HG03280 (cell line): ENCODE results near the gene ALX4.

Experiments used
- ATAC-seq: cut with Tn5 transposase; IDR thresholded peaks from one replicate; pipeline ENCODE4 v1.9.1; 2021; ENCODE audit warnings: mild to moderate bottlenecking, moderate library complexity; ENCODE audit not compliant: unreplicated experiment

ALX4 gene

DNA sequence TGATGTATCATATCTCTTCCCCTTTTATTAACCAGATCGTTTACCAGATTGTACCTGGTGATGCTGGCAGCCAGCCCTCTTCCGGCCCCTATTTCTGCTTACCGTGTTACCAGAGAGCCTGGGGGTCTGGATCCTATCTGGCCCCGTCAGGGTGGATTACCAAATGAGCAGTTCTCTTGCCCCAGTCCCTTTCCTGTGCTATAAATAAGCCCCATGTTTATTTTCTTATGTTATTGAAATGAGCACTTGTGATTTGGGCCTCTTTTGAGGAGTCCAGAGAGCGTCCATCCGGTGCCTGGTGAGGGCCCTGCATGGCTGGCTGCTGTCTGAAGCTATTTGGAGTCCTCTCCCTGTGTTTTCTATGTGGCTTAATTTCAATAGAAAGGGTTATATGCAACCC is 59.5 kb downstream of the ALX4 start:
- no peak for ATAC-seq

DNA sequence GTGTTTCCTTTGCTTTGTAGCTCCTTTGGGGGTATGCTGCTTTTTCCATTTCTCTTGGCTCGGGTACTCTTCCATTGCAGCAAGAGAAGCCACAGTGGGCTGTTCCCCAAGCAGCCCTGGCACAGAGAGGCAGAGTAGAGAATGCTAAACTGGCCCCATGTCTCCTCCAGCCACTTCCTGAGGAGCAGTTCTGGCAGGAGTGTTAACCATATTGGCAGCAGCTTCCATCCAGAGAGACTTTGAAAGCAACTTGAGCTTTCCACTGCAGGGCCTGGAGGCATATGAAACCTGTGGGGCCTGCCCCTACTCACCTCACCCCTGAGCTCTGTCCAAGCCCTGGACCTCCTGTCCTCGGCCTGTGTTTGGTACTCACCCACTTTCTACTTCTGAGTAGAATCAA is 61.8 kb downstream of the ALX4 start:
- ATAC-seq, result no peak

DNA sequence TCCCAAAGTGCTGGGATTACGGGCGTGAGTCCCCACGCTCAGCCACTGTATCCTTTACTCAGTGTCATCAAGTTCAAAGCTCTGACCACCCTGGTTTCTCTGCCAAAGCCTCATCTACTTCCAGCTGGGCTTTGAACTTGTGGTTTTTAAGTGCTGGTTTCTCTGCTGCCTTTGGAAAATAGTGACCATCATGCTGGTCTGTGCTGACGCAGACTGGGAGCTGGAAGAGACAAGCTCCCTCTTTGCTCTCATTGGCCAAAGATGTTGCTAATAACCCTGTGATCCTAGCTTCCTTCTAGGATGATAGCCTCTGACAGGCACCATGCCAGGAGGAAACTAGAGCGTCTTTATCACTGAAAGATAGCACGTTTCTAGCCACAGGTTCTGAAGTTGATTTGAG is 62.4 kb downstream of the ALX4 start:
- no peak for ATAC-seq

DNA sequence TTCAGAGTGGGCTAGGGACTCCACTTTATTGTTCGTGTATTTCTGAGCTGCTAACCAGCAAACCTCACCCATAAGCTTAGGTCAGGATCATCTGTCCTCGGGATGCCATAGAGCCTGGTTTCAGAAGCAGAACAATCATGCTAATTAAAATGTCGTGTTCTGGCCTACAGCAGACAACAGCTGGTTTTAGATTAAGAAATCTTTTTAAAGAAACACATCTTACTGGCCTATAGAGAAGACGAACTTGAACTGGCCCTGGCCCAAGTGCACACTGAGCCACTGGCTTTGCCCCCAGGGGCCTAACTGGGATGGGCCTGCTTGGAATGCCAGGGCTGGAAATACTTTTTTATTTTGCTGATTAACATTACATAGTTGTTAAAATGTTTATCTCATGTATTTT is 63.2 kb downstream of the ALX4 start:
- no peak for ATAC-seq

DNA sequence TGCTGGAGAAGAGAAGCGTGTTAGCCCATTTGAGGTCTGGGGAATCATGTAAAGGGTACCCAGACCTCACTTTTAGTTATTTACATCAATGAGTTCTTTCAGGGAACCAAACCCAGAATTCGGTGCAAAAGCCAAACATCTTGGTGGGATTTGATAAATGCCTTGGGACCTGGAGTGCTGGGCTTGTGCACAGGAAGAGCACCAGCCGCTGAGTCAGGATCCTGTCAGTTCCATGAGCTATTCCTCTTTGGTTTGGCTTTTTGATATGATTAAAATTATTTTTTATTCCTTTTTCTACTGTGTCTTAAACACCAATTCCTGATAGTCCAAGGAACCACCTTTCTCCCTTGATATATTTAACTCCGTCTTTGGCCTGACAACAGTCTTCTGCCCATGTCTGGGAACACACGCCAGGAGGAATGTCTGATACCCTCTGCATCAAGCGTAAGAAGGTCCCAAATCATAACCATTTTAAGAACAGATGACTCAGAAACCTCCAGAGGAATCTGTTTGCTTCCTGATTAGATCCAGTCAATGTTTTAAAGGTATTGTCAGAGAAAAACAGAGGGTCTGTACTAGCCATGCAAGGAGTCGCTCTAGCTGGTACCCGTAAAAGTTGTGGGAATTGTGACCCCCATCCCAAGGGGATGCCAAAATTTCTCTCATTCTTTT is 65.2 kb downstream of the ALX4 start:
- ATAC-seq, result no peak

DNA sequence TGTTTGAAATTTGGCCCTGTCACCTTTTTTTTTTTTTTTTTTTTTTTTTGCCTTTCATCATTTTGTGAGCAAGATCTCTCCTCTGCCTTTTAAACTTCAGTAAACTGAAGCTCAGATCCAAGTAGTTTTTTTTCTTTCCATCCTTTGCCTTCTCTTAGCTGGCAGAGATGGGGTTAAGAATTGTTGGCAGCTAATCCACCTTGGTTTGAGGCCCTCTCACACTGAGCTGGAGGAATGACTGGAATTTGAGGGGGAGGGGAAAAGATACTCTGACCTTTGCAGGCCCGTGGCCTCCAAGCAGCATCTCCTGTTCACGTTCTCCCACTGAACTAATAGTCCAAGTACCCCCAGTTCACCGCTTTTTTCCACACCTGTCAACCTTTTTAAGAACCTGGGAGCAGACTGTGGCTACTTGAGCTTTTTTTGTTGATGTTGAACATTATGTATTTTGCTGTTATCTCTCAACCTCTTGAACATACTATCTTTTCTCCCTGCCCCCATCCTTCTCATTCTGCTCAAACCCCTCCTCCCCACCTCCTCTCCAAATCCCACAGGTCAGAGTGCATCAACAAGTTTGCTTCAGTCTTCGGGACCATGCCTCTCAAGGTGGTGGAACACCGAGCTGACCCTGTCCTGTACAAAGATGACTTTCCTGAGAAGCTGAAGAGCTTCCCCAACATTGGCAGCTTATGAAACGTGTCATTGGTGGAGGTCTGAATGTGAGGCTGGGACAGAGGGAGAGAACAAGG is 66.2 kb downstream of the ALX4 start:
- no peak for ATAC-seq

DNA sequence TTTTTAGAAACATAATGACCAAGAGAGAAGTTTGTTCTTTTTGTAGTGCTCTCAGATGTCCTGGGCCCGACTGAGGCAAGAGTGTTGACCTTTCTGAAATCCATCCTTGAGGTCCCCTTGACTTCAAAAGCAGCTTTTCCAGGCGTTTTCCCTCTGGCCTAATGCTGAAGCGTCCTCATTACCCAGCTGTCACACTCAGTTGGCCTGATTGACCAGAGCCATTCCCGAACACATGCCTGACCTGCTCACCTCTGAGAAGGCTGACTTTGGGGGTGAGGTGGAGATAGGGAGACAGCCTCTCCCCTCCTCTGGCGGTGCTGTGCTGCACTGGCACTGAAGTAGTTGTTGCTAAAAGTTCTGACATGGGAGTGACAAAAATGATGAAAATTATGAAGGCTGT is 66.9 kb downstream of the ALX4 start:
- ATAC-seq, result no peak

DNA sequence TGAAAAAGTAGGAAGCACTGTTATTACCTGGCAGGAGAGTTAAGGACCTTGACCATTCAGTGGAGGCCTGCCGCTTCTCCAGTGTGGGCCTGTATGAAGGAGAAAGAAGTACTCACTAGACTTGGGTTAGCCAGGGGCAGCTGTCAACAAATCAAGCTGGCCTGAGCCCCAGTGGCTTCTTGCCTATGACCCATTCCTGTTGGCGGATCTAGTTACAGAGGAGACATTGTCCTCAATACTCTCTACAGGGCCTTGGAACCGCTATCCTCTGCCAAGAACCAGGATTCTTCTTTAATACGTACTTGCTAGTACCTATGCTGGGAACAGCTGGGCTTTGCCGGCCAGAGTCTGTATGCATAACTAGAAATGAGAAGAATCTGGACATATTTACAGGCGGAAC is 68.1 kb downstream of the ALX4 start:
- ATAC-seq, result no peak

DNA sequence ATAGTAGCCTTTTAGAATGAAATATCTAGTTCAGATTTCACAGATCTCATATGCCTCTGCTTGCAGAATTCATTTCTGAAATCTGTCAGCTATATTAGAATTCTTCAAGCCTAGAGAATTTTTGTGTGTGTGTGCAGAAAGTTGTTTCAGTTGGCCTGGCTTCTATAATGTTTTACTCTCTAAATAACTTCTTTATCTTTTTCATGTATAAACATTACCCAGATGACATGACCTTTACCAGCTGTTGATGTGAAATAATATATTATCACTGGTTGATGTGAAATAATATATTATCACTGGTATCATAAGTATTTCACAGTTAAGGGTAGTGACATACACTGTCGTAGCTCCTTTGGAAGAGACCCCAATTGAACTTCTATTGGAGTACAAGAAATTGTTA is 72.8 kb downstream of the ALX4 start:
- no peak for ATAC-seq

DNA sequence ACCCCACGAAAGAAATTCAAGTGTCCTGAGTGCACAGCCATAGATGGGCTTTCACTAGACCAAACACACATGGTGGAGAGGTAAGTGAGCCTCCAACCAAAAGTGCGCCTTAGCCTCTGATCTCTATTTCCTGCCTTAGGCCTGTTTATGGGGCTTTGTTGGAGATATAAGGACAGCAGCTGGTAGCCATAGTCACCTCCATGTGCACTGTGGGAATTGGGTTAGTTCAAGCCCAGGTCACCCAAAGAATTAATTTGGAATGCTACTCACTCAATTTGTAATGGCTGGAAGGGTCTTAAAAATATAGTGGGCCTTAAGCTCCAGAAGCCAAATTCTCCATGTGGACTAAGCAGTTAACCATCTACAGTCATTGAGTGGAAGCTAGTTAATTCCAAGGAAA is 73.6 kb downstream of the ALX4 start:
- no peak for ATAC-seq

DNA sequence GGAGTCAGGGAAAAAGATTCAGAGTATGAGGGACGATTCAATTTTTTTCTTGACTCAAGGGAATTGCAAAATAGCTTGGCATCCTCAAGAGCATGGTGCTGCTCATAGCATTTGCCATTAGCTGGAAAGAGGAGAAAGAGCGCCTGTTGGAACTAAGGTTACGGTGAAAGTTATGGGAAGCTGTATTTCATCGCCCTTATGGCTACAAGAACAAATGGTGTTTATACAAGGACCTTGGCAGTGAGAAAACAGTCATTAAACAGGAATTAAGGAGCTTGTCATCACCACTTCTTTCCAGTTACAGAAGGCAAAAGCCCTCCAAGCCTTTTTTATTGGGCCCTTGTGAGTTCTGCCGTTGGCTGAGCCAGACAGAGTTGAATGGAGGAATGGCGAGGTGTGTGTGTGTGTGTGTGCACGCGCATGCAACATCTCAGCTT is 74.2 kb downstream of the ALX4 start:
- no peak for ATAC-seq

DNA sequence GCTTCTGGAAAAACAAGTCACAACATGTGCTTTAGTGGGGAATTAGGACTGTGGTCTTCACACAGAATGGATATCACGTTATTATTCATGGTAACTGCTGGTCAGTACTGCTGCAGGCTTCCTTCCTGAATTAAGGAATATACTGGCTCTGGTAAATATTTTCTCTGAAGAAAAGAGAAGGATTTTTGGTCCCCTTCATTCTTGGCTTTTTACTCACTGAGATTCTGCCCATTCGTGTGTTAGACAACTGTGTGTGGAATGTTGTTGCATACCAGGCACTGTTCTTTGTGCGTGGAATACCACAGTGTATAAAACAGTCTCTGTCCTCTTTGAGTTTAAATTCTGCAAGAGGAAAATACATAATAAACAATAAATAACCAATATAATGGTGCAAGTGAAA is 80.3 kb downstream of the ALX4 start:
- no peak for ATAC-seq

DNA sequence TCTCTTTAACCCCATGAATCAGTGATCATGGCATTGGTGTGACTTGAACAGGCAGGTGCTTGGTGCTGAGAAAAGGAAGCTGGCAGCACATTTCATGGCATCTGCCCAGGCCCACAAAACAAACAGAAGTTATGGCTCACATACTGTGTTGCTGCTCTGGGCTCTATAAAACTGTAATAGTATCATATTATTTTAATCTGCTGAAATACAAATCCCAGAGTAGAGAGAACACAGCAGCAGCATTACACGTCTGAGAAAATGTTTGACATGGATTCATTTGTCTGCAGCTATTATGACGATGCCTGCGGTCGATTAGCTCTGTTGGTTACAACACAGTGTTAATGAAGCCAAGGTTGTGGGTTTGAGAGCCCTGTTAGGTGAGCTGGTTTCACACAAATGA is 80.8 kb downstream of the ALX4 start:
- no peak for ATAC-seq

DNA sequence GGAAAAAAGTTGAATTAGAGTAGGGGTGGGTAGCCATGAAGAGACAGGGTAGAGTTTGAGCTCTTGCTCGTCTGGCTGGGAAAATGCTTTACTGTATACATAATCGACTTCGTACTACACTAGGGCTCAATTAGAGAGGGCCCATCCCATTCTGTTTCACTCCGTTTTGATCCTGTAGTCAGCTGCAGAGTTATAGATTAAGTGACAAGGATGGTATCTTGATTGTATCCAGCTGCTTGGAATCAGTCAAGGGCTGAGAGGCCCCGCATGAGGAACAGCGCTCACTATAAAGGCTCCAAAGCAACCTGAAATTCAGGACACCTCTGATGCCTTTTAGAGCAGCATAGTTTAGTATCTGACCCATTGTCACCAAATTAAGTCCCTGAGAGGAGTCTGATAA is 81.6 kb downstream of the ALX4 start:
- ATAC-seq, result no peak

DNA sequence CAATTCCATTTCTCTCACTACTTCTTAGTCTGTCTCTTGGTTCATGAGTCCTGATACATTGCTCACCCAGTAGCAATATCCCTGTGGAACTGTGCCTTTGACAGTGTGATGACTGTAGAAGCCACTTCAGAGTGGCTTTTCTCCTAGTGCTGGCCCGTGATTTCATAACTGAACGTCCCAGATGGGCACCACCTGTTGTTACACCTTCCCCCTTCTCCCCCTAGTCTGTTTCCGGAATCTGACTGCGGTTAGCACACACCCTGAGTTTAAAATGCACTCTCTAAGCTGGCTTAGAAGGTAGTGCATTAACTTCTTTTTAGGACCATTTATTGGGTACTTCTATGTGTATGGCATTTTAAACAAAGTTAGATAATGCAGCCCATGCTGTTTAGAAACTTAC is 83.0 kb downstream of the ALX4 start:
- no peak for ATAC-seq

DNA sequence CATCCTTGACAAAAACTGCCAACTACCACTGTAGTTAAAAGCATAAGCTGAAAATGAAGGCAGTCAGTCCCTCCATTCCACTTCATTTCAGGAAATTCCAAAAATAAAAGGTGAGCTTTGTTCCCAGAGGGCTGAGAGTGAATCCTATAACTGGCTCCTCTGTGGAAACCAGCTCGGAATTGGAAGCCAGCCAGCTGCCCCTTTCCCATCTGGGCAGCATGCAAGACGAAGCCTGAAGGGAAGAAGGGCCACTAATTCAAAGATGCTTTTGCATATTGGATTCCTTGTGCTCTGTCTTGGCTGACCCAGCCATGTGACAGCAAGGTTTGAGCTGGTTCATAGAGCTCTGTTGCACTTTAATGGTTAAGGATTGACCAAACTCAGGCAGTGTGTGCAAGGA is 83.4 kb downstream of the ALX4 start:
- ATAC-seq, result no peak

DNA sequence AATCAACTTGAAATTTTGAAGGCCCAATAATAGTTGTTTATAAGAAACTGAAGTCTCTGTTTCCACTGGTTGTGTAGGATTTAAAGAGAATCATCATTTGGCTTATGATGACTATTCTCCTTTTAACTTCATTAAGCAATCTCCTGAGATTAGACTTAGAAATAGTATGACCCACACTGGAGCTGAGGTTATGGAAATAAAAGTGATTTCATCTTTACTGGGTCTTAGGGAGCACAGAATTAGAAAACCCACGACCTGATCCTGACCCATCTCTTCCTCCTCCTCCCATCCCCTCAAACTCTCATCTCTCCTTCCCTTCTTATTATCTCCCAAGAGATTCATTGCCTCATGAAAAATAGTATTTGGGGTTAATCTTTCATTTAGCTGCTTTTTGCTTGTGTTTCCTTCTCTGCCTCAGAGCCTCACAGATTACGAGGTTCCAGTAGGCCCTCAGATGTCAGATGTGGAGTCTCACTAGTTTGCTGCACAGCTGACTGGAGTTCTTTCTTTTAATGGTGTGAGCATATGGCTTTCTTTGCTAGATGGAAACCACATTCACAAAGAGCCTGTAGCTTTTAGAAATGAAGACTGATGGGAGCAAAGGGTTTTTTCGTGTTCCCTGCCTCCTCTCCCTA is 85.0 kb downstream of the ALX4 start:
- no peak for ATAC-seq

DNA sequence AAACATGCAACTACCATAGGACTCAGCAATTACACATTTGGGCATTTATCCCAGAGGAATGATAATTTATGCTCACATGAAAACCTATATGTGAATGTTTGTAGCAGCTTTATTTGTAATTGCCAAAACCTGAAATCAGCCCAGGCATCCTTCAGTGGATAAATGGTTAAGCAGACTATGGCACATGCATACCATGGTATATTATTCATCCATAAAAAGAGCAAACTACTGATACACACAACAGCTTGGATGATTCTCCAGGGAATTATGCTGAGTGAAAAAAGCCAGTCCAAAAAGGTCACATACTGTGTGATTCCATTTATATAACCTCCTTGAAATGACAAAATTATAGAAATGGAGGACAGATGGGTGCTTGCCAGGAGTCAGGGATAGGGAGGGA is 86.7 kb downstream of the ALX4 start:
- no peak for ATAC-seq

DNA sequence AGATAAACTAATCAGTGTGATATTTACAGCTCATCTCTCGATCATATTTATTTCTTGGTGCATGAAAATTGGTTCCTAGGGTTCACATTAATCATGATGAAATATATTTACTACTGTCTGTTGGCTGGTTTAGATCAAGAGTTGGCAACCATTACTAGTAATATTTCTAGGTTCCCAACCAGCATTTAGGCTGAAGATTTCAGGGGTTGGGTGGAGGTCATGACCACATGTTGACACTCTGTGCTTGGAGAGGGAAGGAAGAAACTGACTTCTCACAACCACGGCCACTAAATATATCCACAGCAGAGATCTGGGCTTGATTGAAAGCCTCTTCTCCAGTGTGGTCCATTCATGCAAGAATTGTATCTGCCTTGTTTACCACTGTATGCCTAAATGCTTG is 87.9 kb downstream of the ALX4 start:
- ATAC-seq, result no peak

DNA sequence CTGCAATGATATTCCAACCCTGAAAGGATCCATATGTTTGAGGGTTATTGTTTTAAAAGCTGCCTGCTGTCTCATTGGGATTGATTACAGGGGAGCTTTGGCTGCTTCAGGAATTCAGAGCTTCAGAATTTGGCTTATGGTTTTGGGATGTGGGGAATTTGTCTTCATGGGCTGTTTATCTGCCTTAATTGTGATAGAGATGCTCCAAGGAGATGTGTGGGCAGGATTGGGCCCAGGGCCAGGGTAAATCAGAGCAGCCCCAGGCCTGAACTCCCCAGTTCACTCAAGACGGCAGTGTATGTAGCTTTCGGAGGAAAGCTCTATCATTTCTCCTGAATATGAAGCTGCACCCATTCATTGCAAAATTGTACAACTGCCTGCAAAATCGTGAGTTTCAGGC is 88.5 kb downstream of the ALX4 start:
- no peak for ATAC-seq

DNA sequence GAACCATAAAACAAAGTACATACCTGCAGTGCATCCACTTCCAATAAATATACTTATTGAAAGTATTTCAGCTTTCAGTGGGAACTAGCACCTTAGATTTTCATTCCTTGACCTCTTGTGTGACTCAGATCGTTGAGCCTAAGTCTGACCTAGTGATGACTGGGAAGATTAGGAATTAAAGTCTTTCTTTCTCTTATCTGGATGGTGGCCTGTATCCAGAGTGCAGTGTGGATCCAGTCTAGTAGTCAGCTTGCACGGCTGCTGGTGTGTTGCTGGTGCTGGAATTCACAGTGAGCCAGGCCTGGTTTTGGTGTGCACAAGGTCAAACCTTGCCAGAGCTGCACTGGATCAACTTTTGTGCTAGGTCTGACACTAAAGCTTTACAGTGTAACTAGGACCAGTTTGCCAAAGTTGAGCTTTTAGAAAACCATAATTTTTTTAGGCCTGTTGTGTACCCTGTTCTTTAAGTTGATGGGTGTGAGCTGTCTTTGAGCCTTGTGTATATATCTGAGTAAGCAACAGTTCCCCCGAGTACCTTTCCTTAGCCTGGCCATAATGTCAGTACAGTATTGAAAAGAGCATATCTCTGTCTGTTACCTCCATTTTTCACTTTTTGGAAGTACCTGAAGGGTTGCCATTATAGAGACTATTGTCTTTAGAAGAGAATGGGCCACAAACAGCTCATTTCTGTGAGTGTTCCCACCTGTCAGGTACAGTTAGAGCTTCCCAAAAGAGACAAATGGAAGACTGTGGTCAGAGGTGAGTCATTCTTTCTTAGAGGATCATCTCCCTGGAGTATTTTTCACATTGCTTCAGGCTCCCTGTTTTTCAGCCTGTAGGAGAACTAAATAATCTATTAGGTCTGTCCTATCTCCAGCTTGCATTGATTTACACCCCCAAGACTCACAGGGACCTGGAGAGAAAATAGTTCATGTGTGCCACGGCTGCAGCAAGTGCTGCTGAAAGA is 89.8 kb downstream of the ALX4 start:
- ATAC-seq, result no peak
